KOPT-K1 (cell line): ENCODE data around the gene RADIL.
"Not testable (repeated sequence)": the region's sequence is repeated elsewhere in the genome, so short reads cannot be mapped to it uniquely, and the experiment has no call there.

Experiments
- H3K27ac ChIP-seq: fragments of 200-600 bp; sonication (generic); 2 replicates; pipeline ENCODE4 v1.5.1; 2016; ENCODE audit warnings: antibody characterized with exemption, mild to moderate bottlenecking, low read depth, low read length; ENCODE audit not compliant: poor library complexity, severe bottlenecking
- H3K36me3 ChIP-seq: fragments of 200-600 bp; sonication (generic); 2 replicates; pipeline ENCODE4 v1.5.1; 2017; ENCODE audit warnings: antibody characterized with exemption, mild to moderate bottlenecking, low read length, moderate library complexity; ENCODE audit not compliant: insufficient read depth
- H3K9me3 ChIP-seq: fragments of 200-600 bp; sonication (generic); 2 replicates; pipeline ENCODE4 v1.5.1; 2017; ENCODE audit warnings: antibody characterized with exemption, low read length, mild to moderate bottlenecking; ENCODE audit not compliant: insufficient read depth, poor library complexity, severe bottlenecking

Gene RADIL

GRCh38 chr7:4801839-4802231 is 81.7 kb downstream of the RADIL start:
- H3K27ac ChIP-seq, result no peak overlapping the region
- no peaks in the 10 kb centered on the region for H3K36me3 ChIP-seq
- no peaks in the 10 kb centered on the region for H3K9me3 ChIP-seq

DNA sequence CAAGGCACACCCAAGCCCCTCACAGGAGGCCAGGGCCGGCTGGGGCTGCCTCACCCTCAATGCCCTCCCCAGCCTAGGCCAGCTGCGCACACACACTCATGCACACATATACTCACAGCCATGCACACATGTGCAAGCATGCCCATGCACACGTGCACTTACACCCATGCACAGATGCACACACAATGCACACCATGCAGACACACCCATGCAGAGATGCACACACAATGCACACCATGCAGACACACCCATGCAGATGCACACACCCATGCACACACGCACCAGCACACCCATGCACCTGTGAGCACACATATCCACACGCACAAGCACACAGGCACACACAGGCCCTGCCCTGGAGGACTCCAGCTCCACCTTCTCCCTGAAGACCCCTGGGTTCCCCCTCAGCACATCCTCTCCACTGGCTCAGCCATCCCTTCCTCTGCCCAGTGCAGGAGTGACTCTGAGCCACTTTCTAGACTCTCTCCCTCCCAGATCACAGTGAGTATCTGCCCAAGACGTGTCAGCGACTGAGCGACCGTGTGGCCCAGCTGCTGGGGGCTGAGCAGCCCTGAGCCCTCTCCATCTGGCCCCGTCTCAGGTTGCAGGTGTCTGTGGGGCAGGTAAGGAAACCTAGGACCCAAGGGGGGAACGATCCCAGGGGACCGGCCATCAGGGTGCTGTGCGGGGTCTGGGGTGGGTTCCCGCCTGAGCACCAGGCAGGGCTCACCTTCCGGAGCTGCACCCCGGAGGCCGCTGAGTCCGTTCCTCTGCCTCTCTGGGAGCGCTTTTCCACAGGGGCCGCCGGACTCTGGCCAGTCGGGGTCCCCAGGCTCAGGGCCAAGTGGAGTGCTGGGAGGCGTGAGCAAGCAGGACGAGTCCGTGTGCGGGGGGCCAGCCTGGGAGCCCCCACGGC is 82.3 kb downstream of the RADIL start:
- Histone ChIP-seq H3K9me3 (no peaks in the 10 kb centered on the region), H3K36me3 (no peaks in the 10 kb centered on the region), H3K27ac (no peak overlapping the region)

GRCh38 chr7:4800487-4800886 is 83.0 kb downstream of the RADIL start:
- Histone ChIP-seq H3K36me3 (no peaks in the 10 kb centered on the region), H3K9me3 (no peaks in the 10 kb centered on the region), H3K27ac (no peak overlapping the region)

- Histone ChIP-seq H3K9me3 (no peaks in the 10 kb centered on the region), H3K36me3 (peaks cover 2% of the 10 kb centered on the region; the same call in 1 of the 2 replicates), H3K27ac (no peak overlapping the region)
These were observed 83.8 kb downstream of the RADIL start for GRCh38 chr7:4799508-4800268.

DNA sequence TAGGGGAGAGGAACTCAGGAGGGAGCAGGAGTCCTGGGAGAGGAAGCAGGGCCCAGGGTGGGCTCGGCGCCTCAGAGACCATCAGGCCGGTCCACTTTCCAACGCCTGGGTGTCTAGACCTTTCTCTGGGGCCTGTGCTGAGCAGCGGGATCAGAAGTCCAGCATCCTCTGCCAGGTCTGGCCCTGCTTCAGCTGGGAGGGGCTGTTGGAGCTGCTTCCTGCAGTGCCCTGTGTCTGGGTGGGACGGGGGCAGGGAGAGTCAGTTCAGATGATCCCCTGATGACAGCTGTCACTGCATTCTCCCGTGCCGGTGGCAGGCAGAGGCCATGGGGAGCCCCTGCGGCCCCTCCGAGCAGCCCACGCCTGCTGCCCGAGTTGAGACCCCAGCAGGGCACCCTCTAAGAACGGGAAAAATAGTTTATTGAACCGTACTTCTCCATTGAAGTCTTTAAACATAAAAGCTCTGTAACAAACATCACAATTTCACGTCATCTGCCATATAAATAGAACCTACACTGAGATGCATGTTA is 84.7 kb downstream of the RADIL start:
- no peak overlapping the region for H3K27ac ChIP-seq
- no peaks in the 10 kb centered on the region for H3K9me3 ChIP-seq
- H3K36me3 ChIP-seq, result peaks cover 5% of the 10 kb centered on the region; the same call in 1 of the 2 replicates

DNA sequence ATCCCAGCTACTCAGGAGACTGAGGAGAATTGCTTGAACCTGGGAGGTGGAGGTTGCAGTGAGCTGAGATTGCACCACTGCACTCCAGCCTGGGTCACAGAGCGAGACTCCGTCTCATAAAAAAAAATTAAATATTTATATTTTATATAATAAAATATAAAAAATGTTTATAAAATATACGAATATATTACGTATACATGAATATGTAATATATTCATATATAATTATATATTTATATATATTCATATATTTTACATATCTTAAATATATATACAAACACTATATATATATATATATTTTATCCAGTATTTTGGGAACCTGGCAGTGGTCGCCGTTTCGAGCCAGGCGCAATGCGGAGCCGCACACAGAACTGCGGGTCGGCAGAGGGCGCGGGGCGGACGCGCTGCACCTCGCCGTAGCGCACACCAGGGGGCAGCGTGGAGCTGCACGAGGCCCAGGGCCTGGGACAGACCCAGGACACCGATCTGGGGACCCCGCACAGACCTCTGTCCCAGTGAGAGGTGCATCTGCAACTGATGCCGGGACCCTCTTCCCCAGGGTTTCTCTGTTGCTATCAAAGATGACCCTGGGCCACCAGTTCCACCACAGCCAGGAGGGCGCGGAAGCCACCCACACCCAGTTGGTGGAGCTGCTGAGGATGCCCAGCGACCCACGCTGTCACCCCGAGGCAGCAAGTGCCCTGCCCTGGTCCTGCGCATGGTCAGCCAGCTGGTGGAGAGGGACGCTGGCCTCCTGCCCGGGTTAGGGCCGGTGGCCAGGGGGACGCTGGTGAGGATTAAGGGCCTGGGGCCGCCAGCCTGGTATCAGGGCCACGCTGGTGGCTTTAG is 85.4 kb downstream of the RADIL start:
- no peak overlapping the region for H3K27ac ChIP-seq
- peaks cover 5% of the 10 kb centered on the region; the same call in 1 of the 2 replicates for H3K36me3 ChIP-seq
- H3K9me3 ChIP-seq, result no peaks in the 10 kb centered on the region

- H3K9me3 ChIP-seq, result no peaks in the 10 kb centered on the region
- H3K27ac ChIP-seq, result no peak overlapping the region
- peaks cover 22% of the 10 kb centered on the region for H3K36me3 ChIP-seq
These were observed 87.1 kb downstream of the RADIL start for GRCh38 chr7:4796453-4796852.

DNA sequence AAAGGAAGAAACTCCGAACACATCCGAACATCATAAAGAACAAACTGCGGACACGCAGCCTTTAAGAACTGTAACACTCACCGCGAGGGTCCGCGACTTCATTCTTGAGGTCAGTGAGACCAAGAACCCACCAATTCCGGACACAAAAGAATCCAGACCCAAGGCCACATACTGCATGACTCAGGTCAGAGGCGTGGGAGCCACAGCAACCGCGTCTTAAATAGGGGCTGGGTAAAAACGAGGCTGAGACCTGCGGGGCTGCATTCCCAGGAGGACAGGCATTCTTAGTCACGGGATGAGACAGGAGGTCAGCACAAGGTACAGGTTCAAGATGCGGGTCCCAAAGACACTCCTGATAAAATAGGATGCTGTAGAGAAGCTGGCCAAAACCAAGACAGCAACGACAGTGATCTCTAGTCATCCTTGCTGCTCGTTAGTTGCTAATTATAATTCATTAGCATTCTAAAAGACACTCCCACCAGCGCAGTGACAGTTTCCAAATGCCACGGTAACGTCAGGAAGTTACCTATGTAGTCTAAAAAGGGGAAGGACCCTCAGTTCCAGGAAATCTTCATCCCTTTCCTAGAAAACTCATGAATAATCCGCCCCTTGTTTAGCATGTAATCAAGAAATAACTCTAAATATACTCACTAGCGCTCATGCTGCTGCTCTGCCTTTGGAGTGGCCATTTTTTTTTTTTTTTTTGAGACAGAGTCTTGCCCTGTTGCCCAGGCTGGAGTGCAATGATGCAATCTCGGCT is 88.7 kb downstream of the RADIL start:
- no peaks in the 10 kb centered on the region for H3K9me3 ChIP-seq
- H3K27ac ChIP-seq, result no peak overlapping the region
- peaks cover 38% of the 10 kb centered on the region for H3K36me3 ChIP-seq

- not testable (repeated sequence) for H3K27ac ChIP-seq, H3K9me3 ChIP-seq
- peaks cover 44% of the 10 kb centered on the region for H3K36me3 ChIP-seq
These were observed 89.3 kb downstream of the RADIL start for GRCh38 chr7:4794171-4794570.

DNA sequence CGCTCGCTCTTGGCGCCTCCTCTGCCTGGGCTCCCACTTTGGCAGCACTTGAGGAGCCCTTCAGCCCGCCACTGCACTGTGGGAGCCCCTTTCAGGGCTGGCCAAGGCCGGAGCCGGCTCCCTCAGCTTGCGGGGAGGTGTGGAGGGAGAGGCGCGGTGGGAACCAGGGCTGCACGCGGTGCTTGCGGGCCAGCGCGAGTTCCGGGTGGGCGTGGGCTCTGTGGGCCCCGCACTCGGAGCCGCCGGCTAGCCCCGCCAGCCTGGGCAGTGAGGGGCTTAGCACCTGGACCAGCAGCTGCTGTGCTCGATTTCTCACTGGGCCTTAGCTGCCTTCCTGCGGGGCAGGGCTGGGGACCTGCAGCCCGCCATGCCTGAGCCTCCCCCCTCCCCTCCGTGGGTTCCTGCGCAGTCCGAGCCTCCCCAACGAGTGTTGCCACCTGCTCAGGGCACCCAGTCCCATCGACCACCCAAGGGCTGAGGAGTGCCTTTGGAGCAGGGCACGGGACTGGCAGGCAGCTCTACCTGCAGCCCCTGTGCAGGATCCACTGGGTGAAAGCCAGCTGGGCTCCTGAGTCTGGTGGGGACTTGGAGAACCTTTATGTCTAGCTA is 90.0 kb downstream of the RADIL start:
- H3K27ac ChIP-seq, H3K9me3 ChIP-seq: not testable (repeated sequence)
- H3K36me3 ChIP-seq, result peaks cover 51% of the 10 kb centered on the region

DNA sequence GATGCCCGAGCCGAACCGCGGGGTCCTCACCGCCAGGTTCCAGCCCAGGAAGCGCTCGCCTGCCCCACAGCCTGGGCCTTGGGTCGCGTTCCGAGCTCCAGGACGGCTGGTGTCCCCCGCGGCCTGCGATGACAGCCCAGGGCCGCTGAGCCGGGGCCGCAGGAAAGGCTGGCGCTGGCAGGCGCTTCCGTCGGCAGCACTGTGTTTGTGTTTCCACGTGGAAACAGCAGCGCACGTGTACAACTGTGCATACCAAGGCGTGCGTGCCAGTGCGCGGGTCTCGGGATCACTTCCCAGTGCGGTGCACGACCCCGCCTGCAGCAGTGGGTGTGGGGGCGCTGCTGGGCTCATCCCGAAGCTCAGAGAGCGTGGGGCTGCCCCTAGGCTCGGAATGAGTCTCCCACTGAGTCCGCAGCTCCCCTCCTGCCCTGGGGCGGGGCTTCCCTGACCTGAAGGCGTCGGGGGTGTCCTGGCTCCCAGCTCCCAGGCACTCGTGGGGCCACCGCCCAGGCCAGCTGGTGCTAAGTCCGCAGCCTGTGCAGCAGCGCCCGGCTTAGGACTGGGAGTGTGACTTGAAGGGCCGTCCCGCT is 90.9 kb downstream of the RADIL start:
- Histone ChIP-seq H3K27ac (no peak overlapping the region), H3K36me3 (peaks cover 60% of the 10 kb centered on the region), H3K9me3 (no peaks in the 10 kb centered on the region)

- Histone ChIP-seq H3K27ac (no peak overlapping the region), H3K9me3 (no peaks in the 10 kb centered on the region), H3K36me3 (peaks cover 67% of the 10 kb centered on the region)
These were observed 91.6 kb downstream of the RADIL start for GRCh38 chr7:4791738-4792536.
